Neuronal stem cell (in vitro differentiated cells): ENCODE measurements around the gene SSBP3.
A peak's percentile ranks its signal among the peaks of the same experiment; 100 is the strongest.

Experiments used
- DNase-seq: peaks from one replicate; pipeline ENCODE4 v3.0.0-alpha.2; 2013; ENCODE audit warnings: low spot score
- H2AFZ ChIP-seq: one replicate; pipeline ENCODE4 v1.6.1; 2013; ENCODE audit warnings: mild to moderate bottlenecking, low read length, inconsistent platforms
- H2AK5ac ChIP-seq: 2 replicates; pipeline ENCODE4 v1.6.1; 2013; ENCODE audit warnings: low read depth, mild to moderate bottlenecking, inconsistent platforms, low read length, moderate library complexity, mixed read lengths
- H2BK120ac ChIP-seq: 2 replicates; pipeline ENCODE4 v1.6.1; 2013; ENCODE audit warnings: low read depth, mild to moderate bottlenecking, inconsistent platforms, low read length, moderate library complexity, mixed read lengths
- H2BK12ac ChIP-seq: one replicate; pipeline ENCODE4 v1.6.1; 2013; ENCODE audit warnings: low read length, inconsistent platforms
- H2BK15ac ChIP-seq: 2 replicates; pipeline ENCODE4 v1.6.1; 2013; ENCODE audit warnings: mild to moderate bottlenecking, low read length, inconsistent platforms, mixed read lengths
- H2BK5ac ChIP-seq: one replicate; pipeline ENCODE4 v1.6.1; 2013; ENCODE audit warnings: inconsistent platforms, mild to moderate bottlenecking, low read length, moderate library complexity
- H3K14ac ChIP-seq: one replicate; pipeline ENCODE4 v1.6.1; 2013; ENCODE audit warnings: low read length, inconsistent platforms
- H3K18ac ChIP-seq: 2 replicates; pipeline ENCODE4 v1.6.1; 2013; ENCODE audit warnings: low read length, inconsistent platforms
- H3K23ac ChIP-seq: 2 replicates; pipeline ENCODE4 v1.6.1; 2013; ENCODE audit warnings: low read depth, mild to moderate bottlenecking, mixed read lengths, low read length, inconsistent platforms; ENCODE audit not compliant: poor library complexity
- H3K27ac ChIP-seq: replicated peaks from 3 replicates; pipeline ENCODE4 v1.5.1; 2013; ENCODE audit warnings: low read length, inconsistent platforms
- H3K27me3 ChIP-seq, 3 experiments: 2 replicates each; pipeline ENCODE4 v1.6.1; 2013; ENCODE audit warnings: low read length in 3 of 3, mild to moderate bottlenecking in 2 of 3, inconsistent platforms in 1 of 3, low read depth in 1 of 3, mixed read lengths in 1 of 3, moderate library complexity in 1 of 3; ENCODE audit not compliant: control insufficient read depth in 3 of 3, insufficient read depth in 3 of 3
- H3K36me3 ChIP-seq, 2 donors: replicated peaks in 1 of 2; 2 replicates each; pipeline ENCODE4 v1.6.1; 2013; ENCODE audit warnings: low read length in 2 of 2; ENCODE audit not compliant: control insufficient read depth in 2 of 2, insufficient read depth in 2 of 2
- H3K4ac ChIP-seq: 2 replicates; pipeline ENCODE4 v1.6.1; 2013; ENCODE audit warnings: inconsistent platforms, mild to moderate bottlenecking, low read length, moderate library complexity
- H3K4me1 ChIP-seq, 2 donors: 1 replicate in 1 of 2; 2 replicates in 1 of 2; pipeline ENCODE4 v1.6.1; 2013; ENCODE audit warnings: low read length in 2 of 2, low read depth in 1 of 2; ENCODE audit not compliant: control insufficient read depth in 2 of 2, insufficient read depth in 1 of 2
- H3K4me2 ChIP-seq: one replicate; pipeline ENCODE4 v1.6.1; 2013; ENCODE audit warnings: mild to moderate bottlenecking, low read length, inconsistent platforms; ENCODE audit not compliant: insufficient read depth, poor library complexity, severe bottlenecking
- H3K4me3 ChIP-seq, 2 donors: 2 replicates each; pipeline ENCODE4 v1.5.1; 2013; ENCODE audit warnings: low read length in 2 of 2, mild to moderate bottlenecking in 2 of 2, inconsistent platforms in 1 of 2, moderate library complexity in 1 of 2
- H3K79me1 ChIP-seq: one replicate; pipeline ENCODE4 v1.6.1; 2013; ENCODE audit warnings: low read depth, mild to moderate bottlenecking, inconsistent platforms, low read length, moderate library complexity
- H3K9ac ChIP-seq: one replicate; pipeline ENCODE4 v1.6.1; 2013; ENCODE audit warnings: mild to moderate bottlenecking, low read depth, low read length, inconsistent platforms; ENCODE audit not compliant: poor library complexity
- H3K9me3 ChIP-seq, 2 donors: replicated peaks in 1 of 2; 2 replicates each; pipeline versions ENCODE3 to v1.6.1; 2013; ENCODE audit warnings: low read length in 2 of 2, mild to moderate bottlenecking in 2 of 2, inconsistent platforms in 1 of 2, low read depth in 1 of 2, mixed read lengths in 1 of 2, moderate library complexity in 1 of 2; ENCODE audit not compliant: control insufficient read depth in 2 of 2, insufficient read depth in 1 of 2
- H4K8ac ChIP-seq: one replicate; pipeline ENCODE4 v1.6.1; 2013; ENCODE audit warnings: low read depth, mild to moderate bottlenecking, inconsistent platforms, low read length, moderate library complexity
- H4K91ac ChIP-seq: one replicate; pipeline ENCODE4 v1.6.1; 2013; ENCODE audit warnings: low read length, low read depth, mild to moderate bottlenecking, inconsistent platforms; ENCODE audit not compliant: poor library complexity
- WGBS, 2 donors: extraction: QIAGEN DNeasy Blood & Tissue Kit; methylation state at CpG; one replicate each; pipeline ENCODE4 v1.1.7; 2013; ENCODE audit warnings: missing lambda C conversion rate in 2 of 2, mixed read lengths in 1 of 2; ENCODE audit not compliant: insufficient read length in 2 of 2, insufficient replicate concordance in 1 of 2; ENCODE audit errors: extremely low coverage in 2 of 2; 5-methylcytosine and 5-hydroxymethylcytosine counted together

The SSBP3 gene

GRCh38 chr1:54200519-54200997 is 205.6 kb downstream of the SSBP3 start:
- no peaks in the 10 kb centered on the region for H3K9me3 ChIP-seq
- peaks cover 9 to 13% of the 10 kb centered on the region in 2 donors for H3K4me1 ChIP-seq
- H3K4ac ChIP-seq, result no peak overlapping the region
- no peak overlapping the region for H2BK15ac ChIP-seq
- WGBS, 2 donors, result no CpG with 5 or more reads among the region's 15 CpGs
- DNase-seq, result no peak
- H2BK5ac ChIP-seq, result no peak overlapping the region
- no peak overlapping the region for H2BK12ac ChIP-seq
- H4K8ac ChIP-seq, result no peak overlapping the region
- peak overlapping the region; percentile 89 for H3K9ac ChIP-seq
- no peak overlapping the region for H3K27ac ChIP-seq
- H3K4me3 ChIP-seq, result peak overlapping the region; percentile 67 to 95
- peak overlapping the region; percentile 61 for H3K23ac ChIP-seq
- peak overlapping the region; percentile 40 for H3K18ac ChIP-seq
- H3K79me1 ChIP-seq, result peaks cover 5% of the 10 kb centered on the region
- no peaks in the 10 kb centered on the region for H3K27me3 ChIP-seq
- H3K4me2 ChIP-seq, result peak overlapping the region; percentile 83
- H3K36me3 ChIP-seq, result peaks cover 8 to 46% of the 10 kb centered on the region in 2 donors
- H2BK120ac ChIP-seq, result no peak overlapping the region
- H4K91ac ChIP-seq, result no peak overlapping the region
- no peak overlapping the region for H2AK5ac ChIP-seq
- H2AFZ ChIP-seq, result peak overlapping the region; percentile 86
- peak overlapping the region; percentile 10 for H3K14ac ChIP-seq

GRCh38 chr1:54199765-54200518 is 206.3 kb downstream of the SSBP3 start, which contains the start of the genes CYB5RL and MRPL37:
Gene CYB5RL (minus strand): TSS chr1:54200030. CDS start chr1:54195616, 4,414 bp downstream.
Gene MRPL37 (plus strand): TSS chr1:54200167. CDS start chr1:54200244, 77 bp downstream.
- Histone ChIP-seq H3K4ac (no peak within 1 kb of the TSS), H3K4me2 (peak within 1 kb of the TSS; percentile 83), H3K27ac (no peak within 1 kb of the TSS), H3K4me1 (peaks cover 9 to 13% of the 10 kb centered on the region in 2 donors), H3K18ac (peak within 1 kb of the TSS; percentile 40), H4K8ac (no peak within 1 kb of the TSS), H3K23ac (peak within 1 kb of the TSS; percentile 61), H2BK5ac (no peak within 1 kb of the TSS), H2BK12ac (no peak within 1 kb of the TSS), H2AK5ac (no peak within 1 kb of the TSS), H2BK120ac (no peak within 1 kb of the TSS), H3K27me3 (no peaks in the 10 kb centered on the region), H3K36me3 (peaks cover 2 to 46% of the 10 kb centered on the region in 2 donors), H3K79me1 (peaks cover 5% of the 10 kb centered on the region), H3K9ac (peak within 1 kb of the TSS; percentile 89), H3K9me3 (no peaks in the 10 kb centered on the region), H3K4me3 (peak within 1 kb of the TSS; percentile 67 to 95), H4K91ac (no peak within 1 kb of the TSS), H2AFZ (peak within 1 kb of the TSS; percentile 86), H2BK15ac (no peak within 1 kb of the TSS), H3K14ac (peak within 1 kb of the TSS; percentile 10)
- DNase-seq, result peak; percentile 94
- no CpG with 5 or more reads among the region's 51 CpGs for WGBS, 2 donors

GRCh38 chr1:54199151-54199764 is 206.9 kb downstream of the SSBP3 start:
- peak overlapping the region; percentile 86 for H2AFZ ChIP-seq
- no peak overlapping the region for H4K91ac ChIP-seq

GRCh38 chr1:54193453-54193852 is 212.7 kb downstream of the SSBP3 start:
- Histone ChIP-seq H2BK15ac (no peak overlapping the region), H3K18ac (no peak overlapping the region), H2BK12ac (no peak overlapping the region), H3K23ac (no peak overlapping the region), H3K4me1 (no peaks in the 10 kb centered on the region), H3K9me3 (no peaks in the 10 kb centered on the region), H3K27me3 (no peaks in the 10 kb centered on the region), H3K4me2 (no peak overlapping the region), H3K4ac (no peak overlapping the region), H2BK120ac (no peak overlapping the region), H2BK5ac (no peak overlapping the region), H3K4me3 (no peak overlapping the region), H4K91ac (no peak overlapping the region), H2AK5ac (no peak overlapping the region), H4K8ac (no peak overlapping the region), H3K36me3 (peaks cover 6 to 63% of the 10 kb centered on the region in 2 donors), H3K27ac (no peak overlapping the region), H2AFZ (no peak overlapping the region), H3K9ac (no peak overlapping the region), H3K14ac (no peak overlapping the region), H3K79me1 (no peaks in the 10 kb centered on the region)
- WGBS, 2 donors, result no CpG with 5 or more reads among the region's 5 CpGs
- no peak for DNase-seq

More at GRCh38 chr1:54199151-54199764, 206.9 kb downstream of the SSBP3 start:
- Histone ChIP-seq H3K23ac (no peak overlapping the region), H3K4me1 (peaks cover 9 to 13% of the 10 kb centered on the region in 2 donors), H3K9ac (peak overlapping the region; percentile 33), H4K8ac (no peak overlapping the region), H3K27me3 (no peaks in the 10 kb centered on the region), H3K9me3 (no peaks in the 10 kb centered on the region), H2BK120ac (no peak overlapping the region), H3K14ac (no peak overlapping the region), H3K79me1 (peaks cover 5% of the 10 kb centered on the region), H3K4ac (no peak overlapping the region), H2BK12ac (no peak overlapping the region), H3K4me3 (peak overlapping the region; percentile 67 to 79), H3K18ac (peak overlapping the region; percentile 12), H2AK5ac (no peak overlapping the region), H3K4me2 (peak overlapping the region; percentile 76), H3K27ac (no peak overlapping the region), H3K36me3 (peaks cover 0 to 46% of the 10 kb centered on the region in 2 donors), H2BK5ac (no peak overlapping the region), H2BK15ac (no peak overlapping the region)
- WGBS, 2 donors, result no CpG with 5 or more reads among the region's 17 CpGs
- no peak for DNase-seq
